ENCODE results near the gene WFDC6.
"Not testable (repeated sequence)": the region's sequence is repeated elsewhere in the genome, so short reads cannot be mapped to it uniquely, and the experiment has no call there.

The WFDC6 gene

GRCh38 chr20:45539382-45539781 lies at the start of gene WFDC6:
WFDC6 (minus strand) TSS chr20:45539482; CDS start chr20:45539407, 75 bp downstream.
- in situ Hi-C loops (cut with HindIII; ENCODE audit: low sequenced_read_pairs) = no loop called here
- DNase-seq (ENCODE audit: low read depth, low spot score) = no peak
- TF ChIP-seq CTCF (IDR thresholded peaks at IDR 0.05; ENCODE audit: low read depth, low read length) = no peak
- H3K4me3 ChIP-seq (ENCODE audit: low read depth, low read length) = no peak within 1 kb of the TSS

- H3K4me3 ChIP-seq (ENCODE audit: low read depth, low read length) = no peak overlapping the region
- no peak for TF ChIP-seq CTCF (IDR thresholded peaks at IDR 0.05; ENCODE audit: low read depth, low read length)
- in situ Hi-C loops (cut with HindIII; ENCODE audit: low sequenced_read_pairs) = no loop called here
- no peak for DNase-seq (ENCODE audit: low read depth, low spot score)
Measured at GRCh38 chr20:45588800-45589199, 49.5 kb upstream of the WFDC6 start.

GRCh38 chr20:45585986-45586385 lies 46.7 kb upstream of the WFDC6 start:
- DNase-seq (ENCODE audit: low read depth, low spot score); in situ Hi-C loops (cut with HindIII; ENCODE audit: low sequenced_read_pairs); H3K4me3 ChIP-seq (ENCODE audit: low read depth, low read length): not testable (repeated sequence)

GRCh38 chr20:45584294-45584693 lies 45.0 kb upstream of the WFDC6 start:
- DNase-seq (ENCODE audit: low read depth, low spot score); in situ Hi-C loops (cut with HindIII; ENCODE audit: low sequenced_read_pairs); H3K4me3 ChIP-seq (ENCODE audit: low read depth, low read length): not testable (repeated sequence)

- TF ChIP-seq CTCF (IDR thresholded peaks at IDR 0.05; ENCODE audit: low read depth, low read length) = no peak
- DNase-seq (ENCODE audit: low read depth, low spot score) = no peak
- H3K4me3 ChIP-seq (ENCODE audit: low read depth, low read length) = no peak overlapping the region
- in situ Hi-C loops (cut with HindIII; ENCODE audit: low sequenced_read_pairs) = no loop called here
Measured at GRCh38 chr20:45583502-45583901, 44.2 kb upstream of the WFDC6 start.

GRCh38 chr20:45581702-45582101 lies 42.4 kb upstream of the WFDC6 start:
- no peak for DNase-seq (ENCODE audit: low read depth, low spot score)
- no peak for TF ChIP-seq CTCF (IDR thresholded peaks at IDR 0.05; ENCODE audit: low read depth, low read length)
- H3K4me3 ChIP-seq (ENCODE audit: low read depth, low read length) = no peak overlapping the region
- in situ Hi-C loops (cut with HindIII; ENCODE audit: low sequenced_read_pairs) = no loop called here

GRCh38 chr20:45579184-45579583 lies 39.9 kb upstream of the WFDC6 start, which contains the start of gene WFDC8:
WFDC8 (minus strand) TSS chr20:45579284; CDS start chr20:45579247, 37 bp downstream.
- in situ Hi-C loops (cut with HindIII; ENCODE audit: low sequenced_read_pairs) = no loop called here
- DNase-seq (ENCODE audit: low read depth, low spot score) = no peak
- H3K4me3 ChIP-seq (ENCODE audit: low read depth, low read length) = no peak within 1 kb of the TSS
- TF ChIP-seq CTCF (IDR thresholded peaks at IDR 0.05; ENCODE audit: low read depth, low read length) = no peak

GRCh38 chr20:45578231-45578630 lies 38.9 kb upstream of the WFDC6 start:
- in situ Hi-C loops (cut with HindIII; ENCODE audit: low sequenced_read_pairs) = no loop called here
- DNase-seq (ENCODE audit: low read depth, low spot score) = no peak
- H3K4me3 ChIP-seq (ENCODE audit: low read depth, low read length) = no peak overlapping the region
- no peak for TF ChIP-seq CTCF (IDR thresholded peaks at IDR 0.05; ENCODE audit: low read depth, low read length)
